HepG2 (cell line): ENCODE measurements around the gene OR8B8.

Source experiments
- TMF1 ChIP-seq: sonication (generic); formaldehyde crosslinking; IDR thresholded peaks from 2 replicates; pipeline ENCODE4 v1.8.1; 2022; ENCODE audit warnings: low read depth, missing genetic modification reagents
- ZNF292 ChIP-seq: sonication (generic); formaldehyde crosslinking; IDR thresholded peaks from 2 replicates; pipeline ENCODE4 v1.8.1; 2022; ENCODE audit warnings: mild to moderate bottlenecking, low read depth, missing genetic modification reagents, borderline replicate concordance
- TF ChIP-seq, protein P1 (sequence below): sonication (generic); formaldehyde crosslinking; IDR thresholded peaks from 2 replicates; pipeline ENCODE4 v1.4.0; 2020; ENCODE audit warnings: missing genetic modification reagents, borderline replicate concordance

DNA sequence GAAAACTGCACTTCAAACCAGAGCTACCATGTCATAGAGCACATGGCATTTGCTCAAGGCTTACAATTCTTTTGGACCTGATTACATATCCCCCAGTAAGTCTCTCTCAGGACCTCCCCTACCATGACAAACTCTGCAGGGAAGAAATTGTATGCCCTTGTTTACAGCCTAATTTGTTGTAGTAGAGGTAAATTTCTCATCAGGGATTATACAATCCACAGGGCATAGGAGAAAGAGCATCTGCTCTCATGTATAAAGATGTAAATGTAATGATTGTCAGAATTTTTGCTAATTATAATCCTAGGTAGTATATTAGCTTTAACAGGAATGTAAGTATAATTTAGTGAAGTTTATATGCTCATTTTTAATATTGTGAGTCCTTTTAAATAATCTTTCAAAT lies 46.6 kb downstream of the OR8B8 start, which contains the start of gene OR8B3:
- TF ChIP-seq, protein P1, sequence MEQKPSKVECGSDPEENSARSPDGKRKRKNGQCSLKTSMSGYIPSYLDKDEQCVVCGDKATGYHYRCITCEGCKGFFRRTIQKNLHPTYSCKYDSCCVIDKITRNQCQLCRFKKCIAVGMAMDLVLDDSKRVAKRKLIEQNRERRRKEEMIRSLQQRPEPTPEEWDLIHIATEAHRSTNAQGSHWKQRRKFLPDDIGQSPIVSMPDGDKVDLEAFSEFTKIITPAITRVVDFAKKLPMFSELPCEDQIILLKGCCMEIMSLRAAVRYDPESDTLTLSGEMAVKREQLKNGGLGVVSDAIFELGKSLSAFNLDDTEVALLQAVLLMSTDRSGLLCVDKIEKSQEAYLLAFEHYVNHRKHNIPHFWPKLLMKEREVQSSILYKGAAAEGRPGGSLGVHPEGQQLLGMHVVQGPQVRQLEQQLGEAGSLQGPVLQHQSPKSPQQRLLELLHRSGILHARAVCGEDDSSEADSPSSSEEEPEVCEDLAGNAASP = no peak
- TF ChIP-seq TMF1 (CRISPR knock-in tag) (no peak), ZNF292 (CRISPR knock-in tag) (no peak)
